ENCODE measurements around the gene ARHGDIA. TPM values are rescaled to one million over a fixed set of nuclear protein-coding genes. Genes with fewer than 3 reads are reported as not detected.
"Not testable (repeated sequence)": the region's sequence is repeated elsewhere in the genome, so short reads cannot be mapped to it uniquely, and the experiment has no call there.

The ARHGDIA gene
- total RNA-seq, 2 experiments from 2014 or later = 538 to 539 TPM

DNA sequence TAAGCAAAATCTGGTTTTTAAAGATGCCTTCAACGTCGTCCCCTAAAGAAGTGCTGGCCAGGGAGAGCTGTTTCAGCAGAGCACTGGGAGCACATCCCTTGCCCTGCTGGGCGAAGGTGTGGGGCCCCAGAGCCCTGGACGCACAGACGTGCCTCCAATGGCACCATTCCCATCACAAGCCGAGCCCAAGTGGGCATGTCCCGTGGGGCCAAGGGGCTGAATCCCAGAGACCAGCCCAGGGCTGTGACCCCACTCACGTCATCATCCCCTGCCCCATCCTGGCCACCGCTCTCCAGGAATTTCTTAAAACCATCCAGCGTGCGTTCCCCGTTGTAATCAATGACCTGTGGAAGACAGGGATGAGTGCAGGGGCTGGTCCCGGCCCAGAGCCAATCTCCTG, 26.2 kb downstream of the ARHGDIA start:
- Mint-ChIP-seq H3K9me3 (no peaks in the 10 kb centered on the region), H3K36me3 (peaks cover 9% of the 10 kb centered on the region), H3K4me1 (no peaks in the 10 kb centered on the region), H3K27ac (no peak overlapping the region), H3K4me3 (no peak overlapping the region), H3K27me3 (no peaks in the 10 kb centered on the region)
- POLR2A ChIA-PET = no interaction called here
- no peak for DNase-seq
- ATAC-seq (ENCODE audit: low read depth) = no peak

- POLR2A ChIA-PET = no interaction called here
- Mint-ChIP-seq H3K36me3 (peaks cover 9% of the 10 kb centered on the region), H3K27me3 (no peaks in the 10 kb centered on the region), H3K4me3 (no peak overlapping the region), H3K4me1 (no peaks in the 10 kb centered on the region), H3K9me3 (no peaks in the 10 kb centered on the region), H3K27ac (no peak overlapping the region)
- ATAC-seq (ENCODE audit: low read depth) (no peak), DNase-seq (no peak)
Observed at GRCh38 chr17:81844327-81844851, 26.7 kb downstream of the ARHGDIA start.

- Mint-ChIP-seq H3K27me3 (no peaks in the 10 kb centered on the region), H3K27ac (no peak overlapping the region), H3K36me3 (peaks cover 9% of the 10 kb centered on the region), H3K9me3 (no peaks in the 10 kb centered on the region), H3K4me1 (no peaks in the 10 kb centered on the region), H3K4me3 (no peak overlapping the region)
- DNase-seq = no peak
- POLR2A ChIA-PET = interaction anchor here (0.5 to 0.8 kb wide), 2 partner anchors 11 to 14 kb away, joined by 3 read pairs; partner anchors contain the start of gene MCRIP1
- no peak for ATAC-seq (ENCODE audit: low read depth)
Observed at GRCh38 chr17:81843713-81844326, 27.3 kb downstream of the ARHGDIA start.

- Mint-ChIP-seq H3K4me1 (no peaks in the 10 kb centered on the region), H3K27ac (no peak overlapping the region), H3K27me3 (no peaks in the 10 kb centered on the region), H3K36me3 (peaks cover 6% of the 10 kb centered on the region), H3K9me3 (no peaks in the 10 kb centered on the region), H3K4me3 (no peak overlapping the region)
- POLR2A ChIA-PET = interaction anchor here (0.8 kb wide), 1 partner anchor 10 kb away, joined by 3 read pairs; the partner anchor contains the start of gene MCRIP1
- no peak for ATAC-seq (ENCODE audit: low read depth)
- DNase-seq = no peak
Observed at GRCh38 chr17:81842725-81843504, 28.2 kb downstream of the ARHGDIA start.

DNA sequence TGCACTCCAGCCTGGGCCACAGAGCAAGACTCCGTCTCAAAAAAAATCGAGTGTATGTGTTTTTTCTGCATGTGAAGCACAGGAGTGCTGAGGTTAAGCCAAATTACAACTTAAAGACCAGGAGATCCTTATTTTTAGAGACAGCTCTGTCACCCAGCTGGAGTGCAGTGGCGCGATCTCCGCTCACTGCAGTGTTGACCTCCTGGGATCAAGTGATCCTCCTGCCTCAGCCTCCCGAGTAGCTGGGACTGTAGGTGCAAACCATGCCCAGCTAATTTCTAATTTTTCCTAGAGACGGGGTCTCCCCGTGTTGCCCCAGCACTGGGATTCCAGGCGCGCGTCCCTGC, 28.8 kb downstream of the ARHGDIA start:
- no peaks in the 10 kb centered on the region for H3K9me3 Mint-ChIP-seq
- H3K27ac Mint-ChIP-seq = no peak overlapping the region
- H3K27me3 Mint-ChIP-seq = no peaks in the 10 kb centered on the region
- ATAC-seq (ENCODE audit: low read depth) (no peak), DNase-seq (no peak)
- H3K36me3 Mint-ChIP-seq = peaks cover 6% of the 10 kb centered on the region
- POLR2A ChIA-PET = interaction anchor here (1.4 kb wide), 1 partner anchor 9 kb away, joined by 5 read pairs; the partner anchor contains the start of gene MCRIP1
- no peaks in the 10 kb centered on the region for H3K4me1 Mint-ChIP-seq
- H3K4me3 Mint-ChIP-seq = no peak overlapping the region

GRCh38 chr17:81841866-81842265, 29.3 kb downstream of the ARHGDIA start:
- DNase-seq = no peak
- Mint-ChIP-seq H3K27me3 (no peaks in the 10 kb centered on the region), H3K4me3 (no peak overlapping the region), H3K27ac (no peak overlapping the region), H3K36me3 (peaks cover 6% of the 10 kb centered on the region), H3K9me3 (no peaks in the 10 kb centered on the region), H3K4me1 (no peaks in the 10 kb centered on the region)
- POLR2A ChIA-PET = interaction anchor here (1.4 kb wide), 1 partner anchor 9 kb away, joined by 5 read pairs; the partner anchor contains the start of gene MCRIP1
- ATAC-seq (ENCODE audit: low read depth) = no peak

DNA sequence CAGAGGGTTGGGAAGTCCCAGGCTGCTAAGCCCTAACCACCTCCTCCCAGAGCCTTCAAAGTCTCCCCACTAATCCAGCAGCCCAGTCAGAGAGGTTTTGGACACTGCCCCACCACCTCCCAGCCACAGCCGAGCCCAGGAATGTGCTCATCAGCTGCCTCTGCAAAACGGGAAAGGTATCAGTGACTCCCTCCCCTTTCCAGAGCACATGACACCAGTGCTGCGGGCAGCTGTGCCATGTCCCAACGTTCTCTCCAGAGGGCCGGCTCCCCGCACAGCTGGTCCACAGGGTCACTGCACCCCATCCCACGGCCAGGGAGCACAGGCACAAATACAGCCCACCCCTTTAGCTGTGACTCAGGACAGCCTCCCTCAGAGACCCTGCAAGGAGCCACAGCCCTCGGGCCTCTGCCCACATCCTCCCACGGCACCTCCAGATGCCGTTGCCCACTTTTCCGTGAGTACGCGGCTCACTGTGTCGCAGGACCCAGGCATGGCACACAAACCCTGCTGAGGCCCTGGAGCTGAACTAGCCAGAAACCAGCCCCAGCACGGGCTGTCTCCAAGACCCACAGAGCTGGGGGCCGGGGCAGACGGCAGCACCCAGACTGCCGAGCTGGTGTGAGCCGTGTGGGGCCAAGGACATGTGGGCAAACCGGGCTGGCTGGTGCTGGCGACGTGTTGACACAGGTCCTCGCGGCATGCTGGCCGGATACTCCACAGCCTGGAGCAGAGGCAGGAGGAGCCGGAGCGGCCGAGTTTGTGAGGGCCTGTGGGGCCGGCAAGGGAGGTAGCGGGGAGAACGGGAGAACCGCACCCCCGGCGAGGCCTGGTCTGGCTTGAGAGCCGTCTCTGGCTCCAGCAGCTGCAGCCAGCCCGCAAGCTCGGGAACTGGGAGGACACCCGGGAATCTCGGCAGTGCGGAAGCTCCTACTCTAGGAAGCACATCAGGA, 30.0 kb downstream of the ARHGDIA start:
- H3K27me3 Mint-ChIP-seq = no peaks in the 10 kb centered on the region
- no peak overlapping the region for H3K27ac Mint-ChIP-seq
- POLR2A ChIA-PET = interaction anchor here (1.4 kb wide), 1 partner anchor 8 kb away, joined by 5 read pairs; the partner anchor contains the start of gene MCRIP1
- no peak for DNase-seq
- H3K36me3 Mint-ChIP-seq = peaks cover 4% of the 10 kb centered on the region
- H3K4me3 Mint-ChIP-seq = no peak overlapping the region
- ATAC-seq (ENCODE audit: low read depth) = peak; percentile 13
- no peaks in the 10 kb centered on the region for H3K9me3 Mint-ChIP-seq
- no peaks in the 10 kb centered on the region for H3K4me1 Mint-ChIP-seq

GRCh38 chr17:81840059-81840458, 31.1 kb downstream of the ARHGDIA start:
- H3K4me1 Mint-ChIP-seq; DNase-seq; POLR2A ChIA-PET; H3K36me3 Mint-ChIP-seq; H3K27me3 Mint-ChIP-seq; H3K9me3 Mint-ChIP-seq; H3K27ac Mint-ChIP-seq; H3K4me3 Mint-ChIP-seq; ATAC-seq (ENCODE audit: low read depth): not testable (repeated sequence)

- POLR2A ChIA-PET = interaction anchor here (0.6 kb wide), 1 partner anchor 31 kb away, joined by 3 read pairs; no protein-coding TSS in a partner anchor
- Mint-ChIP-seq H3K27me3 (no peaks in the 10 kb centered on the region), H3K27ac (no peak overlapping the region), H3K36me3 (no peaks in the 10 kb centered on the region), H3K4me3 (no peak overlapping the region), H3K9me3 (no peaks in the 10 kb centered on the region), H3K4me1 (peaks cover 3% of the 10 kb centered on the region)
- DNase-seq (no peak), ATAC-seq (ENCODE audit: low read depth) (no peak)
Observed at GRCh38 chr17:81839301-81839700, 31.8 kb downstream of the ARHGDIA start.

- no peak overlapping the region for H3K4me3 Mint-ChIP-seq
- no peak for ATAC-seq (ENCODE audit: low read depth)
- DNase-seq = no peak
- POLR2A ChIA-PET = interaction anchor here (0.6 kb wide), 1 partner anchor 31 kb away, joined by 3 read pairs; no protein-coding TSS in a partner anchor
- no peaks in the 10 kb centered on the region for H3K27me3 Mint-ChIP-seq
- H3K4me1 Mint-ChIP-seq = peaks cover 3% of the 10 kb centered on the region
- no peaks in the 10 kb centered on the region for H3K36me3 Mint-ChIP-seq
- no peaks in the 10 kb centered on the region for H3K9me3 Mint-ChIP-seq
- H3K27ac Mint-ChIP-seq = no peak overlapping the region
Observed at GRCh38 chr17:81838753-81839255, 32.3 kb downstream of the ARHGDIA start.

GRCh38 chr17:81837641-81838040, 33.5 kb downstream of the ARHGDIA start:
- H3K9me3 Mint-ChIP-seq = no peaks in the 10 kb centered on the region
- H3K4me3 Mint-ChIP-seq = no peak overlapping the region
- H3K36me3 Mint-ChIP-seq = no peaks in the 10 kb centered on the region

GRCh38 chr17:81834831-81835267, 36.3 kb downstream of the ARHGDIA start, which contains the start of gene PPP1R27:
TSS of gene PPP1R27 (minus strand) at chr17:81835050. CDS start at chr17:81834953, 97 bp downstream.
- Mint-ChIP-seq H3K9me3 (no peaks in the 10 kb centered on the region), H3K36me3 (peaks cover 2% of the 10 kb centered on the region), H3K27ac (peak within 1 kb of the TSS; percentile 81), H3K4me1 (peaks cover 18% of the 10 kb centered on the region), H3K4me3 (peak within 1 kb of the TSS; percentile 77), H3K27me3 (no peaks in the 10 kb centered on the region)
- ATAC-seq (ENCODE audit: low read depth) (no peak), DNase-seq (no peak)
- POLR2A ChIA-PET = interaction anchor here (1.0 to 2.1 kb wide), 2 partner anchors 36 to 78 kb away, joined by 3 to 7 read pairs; partner anchors contain the start of gene ARHGDIA

More at GRCh38 chr17:81837641-81838040, 33.5 kb downstream of the ARHGDIA start:
- H3K27me3 Mint-ChIP-seq = no peaks in the 10 kb centered on the region
- ATAC-seq (ENCODE audit: low read depth) (no peak), DNase-seq (no peak)
- no peak overlapping the region for H3K27ac Mint-ChIP-seq
- POLR2A ChIA-PET = no interaction called here
- H3K4me1 Mint-ChIP-seq = peaks cover 5% of the 10 kb centered on the region
